Placental pericyte (primary cell): ENCODE results near the gene RADIL. TPM values are rescaled to one million over a fixed set of nuclear protein-coding genes. Genes with fewer than 3 reads are reported as not detected.

Experiments
- small RNA-seq: library from RNA; depleted of rRNA; stranded (forward); fragments of <200 nt; gene quantifications from one replicate; pipeline ENCODE3, GENCODE V24; 2012; ENCODE audit warnings: low replicate concordance
- total RNA-seq: library from RNA; depleted of rRNA; stranded (reverse); fragments of >200 nt; gene quantifications from 2 replicates; pipeline ENCODE4 v1.2.3, GENCODE V29; 2012

RADIL gene
- total RNA-seq = 0.86 and 1.8 TPM in 2 replicates

GRCh38 chr7:4883372-4884144, at the start of gene RADIL:
Gene RADIL, minus strand, starts transcription at chr7:4883716. Its CDS starts 5,577 bp downstream, at chr7:4878139.

GRCh38 chr7:4861673-4862072, 21.8 kb downstream of the RADIL start, which contains the start of gene PAPOLB:
Gene PAPOLB, minus strand, starts transcription at chr7:4862030. Its CDS starts 220 bp downstream, at chr7:4861810.

GRCh38 chr7:4775250-4775847, 108.2 kb downstream of the RADIL start, which contains the start of gene AP5Z1:
Gene AP5Z1, plus strand, starts transcription at chr7:4775623. Its CDS starts 93 bp downstream, at chr7:4775716.

Small RNA genes lying within 50 kb of the gene (small RNA-seq; reads per million reads assigned to genes)
- gene MIR4656 (not detected), gene RF00019 (not detected)

Other genes starting within 250 kb of the RADIL start
- gene FOXK1, start 201.4 kb downstream of the RADIL start, total RNA-seq = 27.1 and 39.8 TPM in 2 replicates
- gene AP5Z1, start 108.1 kb downstream of the RADIL start, total RNA-seq = 54.3 and 63.0 TPM in 2 replicates
- under 0.01 and 0.14 TPM in 2 replicates for gene PAPOLB, start 21.7 kb downstream of the RADIL start, total RNA-seq
- gene MMD2, start 75.5 kb upstream of the RADIL start, total RNA-seq = not detected in 2 replicates
- 7.4 and 7.7 TPM in 2 replicates for gene RBAK, start 162.1 kb upstream of the RADIL start, total RNA-seq